HUES64 (cell line): ENCODE data around the gene CDKL2.
"Not testable (repeated sequence)": the region's sequence is repeated elsewhere in the genome, so short reads cannot be mapped to it uniquely, and the experiment has no call there.

Experiments used
- H3K27ac ChIP-seq: 2 replicates; pipeline ENCODE4 v1.7.0; 2013; ENCODE audit warnings: low read depth, low read length, inconsistent platforms
- H3K27me3 ChIP-seq: 2 replicates; pipeline ENCODE4 v1.6.1; 2013; ENCODE audit warnings: mild to moderate bottlenecking, low read length; ENCODE audit not compliant: insufficient read depth
- H3K36me3 ChIP-seq: 2 replicates; pipeline ENCODE4 v1.6.1; 2013; ENCODE audit warnings: mild to moderate bottlenecking, low read length; ENCODE audit not compliant: insufficient read depth
- H3K4me1 ChIP-seq: 2 replicates; pipeline ENCODE4 v1.6.1; 2013; ENCODE audit warnings: mild to moderate bottlenecking, low read length, moderate library complexity; ENCODE audit not compliant: insufficient read depth
- H3K4me3 ChIP-seq: 2 replicates; pipeline ENCODE4 v1.5.1; 2013; ENCODE audit warnings: mild to moderate bottlenecking, low read length, moderate library complexity
- H3K9ac ChIP-seq: 2 replicates; pipeline ENCODE4 v1.6.1; 2013; ENCODE audit warnings: mild to moderate bottlenecking, low read depth, low read length
- H3K9me3 ChIP-seq: 2 replicates; pipeline ENCODE4 v1.6.1; 2013; ENCODE audit warnings: low read depth, low read length; ENCODE audit not compliant: insufficient read depth
- WGBS: fragments of 150-250, 120-280 bp; methylation state at CpG from one replicate; pipeline ENCODE4 v1.1.7; 2013; ENCODE audit warnings: missing lambda C conversion rate; 5-methylcytosine and 5-hydroxymethylcytosine counted together

The CDKL2 gene

GRCh38 chr4:75555294-75556164, 74.8 kb downstream of the CDKL2 start, which contains the start of gene ODAPH:
Gene ODAPH (plus strand): TSS chr4:75556066. CDS start chr4:75556083, 17 bp downstream.
- H3K27ac ChIP-seq: no peak within 1 kb of the TSS
- no peaks in the 10 kb centered on the region for H3K27me3 ChIP-seq
- no peaks in the 10 kb centered on the region for H3K36me3 ChIP-seq
- 67% methylated on average over 9 of the region's 9 CpGs for WGBS
- H3K4me3 ChIP-seq: no peak within 1 kb of the TSS
- no peak within 1 kb of the TSS for H3K9ac ChIP-seq
- H3K9me3 ChIP-seq: no peaks in the 10 kb centered on the region
- peaks cover 11% of the 10 kb centered on the region; the same call in 1 of the 2 replicates for H3K4me1 ChIP-seq

GRCh38 chr4:75552452-75552851, 77.9 kb downstream of the CDKL2 start:
- H3K27ac ChIP-seq: no peak overlapping the region
- no peaks in the 10 kb centered on the region for H3K9me3 ChIP-seq
- no peaks in the 10 kb centered on the region for H3K36me3 ChIP-seq
- H3K9ac ChIP-seq: no peak overlapping the region
- no peak overlapping the region for H3K4me3 ChIP-seq
- no peaks in the 10 kb centered on the region for H3K27me3 ChIP-seq
- H3K4me1 ChIP-seq: peaks cover 11% of the 10 kb centered on the region; the same call in 1 of the 2 replicates

- Histone ChIP-seq H3K9me3 (no peaks in the 10 kb centered on the region), H3K27me3 (no peaks in the 10 kb centered on the region), H3K27ac (no peak overlapping the region), H3K36me3 (no peaks in the 10 kb centered on the region), H3K9ac (no peak overlapping the region), H3K4me3 (no peak overlapping the region), H3K4me1 (no peaks in the 10 kb centered on the region)
- 91% methylated on average over 2 of the region's 2 CpGs for WGBS
These were observed 81.3 kb downstream of the CDKL2 start for GRCh38 chr4:75549019-75549418.

DNA sequence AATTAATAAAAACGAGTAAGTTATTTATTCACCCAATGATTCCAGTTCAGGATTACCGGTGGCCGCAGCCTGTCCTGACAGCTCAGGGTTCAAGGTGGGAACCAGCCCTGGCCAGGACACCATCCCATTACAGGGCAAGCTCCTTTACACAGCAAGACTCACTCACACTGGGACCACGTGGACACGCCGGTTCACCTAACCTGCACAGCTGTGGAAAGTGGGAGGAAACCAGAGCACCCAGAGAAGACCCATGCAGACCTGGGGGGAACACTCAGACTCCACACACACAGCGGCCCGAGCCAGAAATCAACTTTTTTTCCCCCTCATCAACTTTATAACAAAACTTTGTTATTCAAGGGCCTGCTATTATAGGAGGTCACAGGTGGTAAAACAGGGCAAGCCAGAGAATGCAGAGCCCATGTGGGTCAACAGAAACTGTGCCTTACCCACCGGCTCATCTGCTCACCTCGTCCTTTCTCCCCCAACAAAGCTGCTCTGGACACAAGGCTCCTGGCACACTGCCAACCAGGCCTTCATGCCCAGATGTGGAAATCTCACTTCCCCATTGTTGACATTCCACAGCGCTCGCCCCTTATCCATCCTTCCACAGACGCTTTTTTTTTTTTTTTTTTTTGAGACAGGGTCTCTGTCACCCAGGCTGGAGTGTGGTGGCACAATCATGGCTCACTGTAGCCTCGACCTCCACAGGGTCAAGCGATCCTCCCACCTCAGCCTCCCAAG, 82.5 kb downstream of the CDKL2 start:
- Histone ChIP-seq H3K9me3 (no peaks in the 10 kb centered on the region), H3K27ac (no peak overlapping the region), H3K27me3 (no peaks in the 10 kb centered on the region), H3K9ac (no peak overlapping the region), H3K36me3 (no peaks in the 10 kb centered on the region), H3K4me3 (no peak overlapping the region), H3K4me1 (no peaks in the 10 kb centered on the region)
- 92% methylated on average over 15 of the region's 15 CpGs for WGBS

- H3K9ac ChIP-seq: no peak overlapping the region
- no peaks in the 10 kb centered on the region for H3K36me3 ChIP-seq
- H3K4me1 ChIP-seq: no peaks in the 10 kb centered on the region
- no peak overlapping the region for H3K4me3 ChIP-seq
- no peak overlapping the region for H3K27ac ChIP-seq
- H3K27me3 ChIP-seq: no peaks in the 10 kb centered on the region
- no peaks in the 10 kb centered on the region for H3K9me3 ChIP-seq
- WGBS: 90% methylated on average over 5 of the region's 5 CpGs
These were observed 84.8 kb downstream of the CDKL2 start for GRCh38 chr4:75545526-75545925.

- H3K27me3 ChIP-seq: no peaks in the 10 kb centered on the region
- H3K9me3 ChIP-seq: no peaks in the 10 kb centered on the region
- no peak overlapping the region for H3K4me3 ChIP-seq
- H3K36me3 ChIP-seq: no peaks in the 10 kb centered on the region
- H3K9ac ChIP-seq: no peak overlapping the region
- WGBS: 97% methylated on average over 3 of the region's 3 CpGs
- no peak overlapping the region for H3K27ac ChIP-seq
- H3K4me1 ChIP-seq: no peaks in the 10 kb centered on the region
These were observed 85.5 kb downstream of the CDKL2 start for GRCh38 chr4:75544870-75545269.

- 97% methylated on average over 8 of the region's 8 CpGs for WGBS
- H3K27ac ChIP-seq, H3K4me1 ChIP-seq, H3K9me3 ChIP-seq, H3K36me3 ChIP-seq, H3K4me3 ChIP-seq, H3K27me3 ChIP-seq, H3K9ac ChIP-seq: not testable (repeated sequence)
These were observed 86.1 kb downstream of the CDKL2 start for GRCh38 chr4:75544220-75544619.

GRCh38 chr4:75542824-75543223, 87.5 kb downstream of the CDKL2 start:
- H3K27me3 ChIP-seq: no peaks in the 10 kb centered on the region
- H3K9me3 ChIP-seq: no peaks in the 10 kb centered on the region
- no peak overlapping the region for H3K27ac ChIP-seq
- H3K4me1 ChIP-seq: no peaks in the 10 kb centered on the region
- no peaks in the 10 kb centered on the region for H3K36me3 ChIP-seq
- no peak overlapping the region for H3K9ac ChIP-seq
- H3K4me3 ChIP-seq: no peak overlapping the region

- H3K36me3 ChIP-seq, H3K27me3 ChIP-seq, H3K27ac ChIP-seq, H3K9ac ChIP-seq, H3K9me3 ChIP-seq, H3K4me3 ChIP-seq, H3K4me1 ChIP-seq: not testable (repeated sequence)
- 92% methylated on average over 6 of the region's 6 CpGs for WGBS
These were observed 93.0 kb downstream of the CDKL2 start for GRCh38 chr4:75537308-75537707.

GRCh38 chr4:75533926-75534325, 96.4 kb downstream of the CDKL2 start:
- not testable (repeated sequence) for H3K4me1 ChIP-seq, H3K9me3 ChIP-seq, H3K4me3 ChIP-seq, H3K27me3 ChIP-seq, H3K9ac ChIP-seq, H3K27ac ChIP-seq
- peaks cover 32% of the 10 kb centered on the region for H3K36me3 ChIP-seq

DNA sequence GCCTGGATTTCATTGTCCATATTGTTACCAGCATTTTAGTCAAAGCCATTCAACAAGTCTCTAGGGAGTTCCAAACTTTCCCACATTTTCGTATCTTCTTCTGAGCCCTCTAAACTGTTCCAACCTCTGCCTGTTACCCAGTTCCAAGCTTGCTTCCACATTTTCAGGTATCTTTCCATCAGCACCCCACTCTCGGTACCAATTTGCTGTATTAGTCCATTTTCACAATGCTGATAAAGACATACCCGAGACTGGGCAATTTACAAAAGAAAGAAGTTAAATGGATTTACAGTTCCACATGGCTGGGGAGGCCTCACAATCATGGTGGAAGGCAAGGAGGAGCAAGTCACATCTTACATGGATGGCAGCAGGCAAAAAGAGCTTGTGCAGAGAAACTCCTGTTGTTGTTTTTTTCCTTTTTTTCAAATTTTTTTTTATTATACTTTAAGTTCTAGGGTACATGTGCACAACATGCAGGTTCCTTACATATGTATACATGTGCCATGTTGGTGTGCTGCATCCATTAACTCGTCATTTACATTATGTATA, 96.9 kb downstream of the CDKL2 start:
- H3K4me1 ChIP-seq, H3K27me3 ChIP-seq, H3K4me3 ChIP-seq, H3K9ac ChIP-seq, H3K27ac ChIP-seq, H3K9me3 ChIP-seq: not testable (repeated sequence)
- H3K36me3 ChIP-seq: peaks cover 34% of the 10 kb centered on the region
- 94% methylated on average over 4 of the region's 4 CpGs for WGBS
